DND-41 (cell line): ENCODE results near the gene DCAF8.

Source experiments
- CTCF ChIP-seq: IDR thresholded peaks from 2 replicates; pipeline ENCODE4 v1.5.1; 2012; ENCODE audit warnings: borderline replicate concordance, low read length, moderate library complexity, mild to moderate bottlenecking; ENCODE audit not compliant: poor library complexity, severe bottlenecking; ENCODE audit errors: extremely low read depth
- EZH2 ChIP-seq: IDR thresholded peaks from 3 replicates; pipeline ENCODE4 v1.6.1; 2012; ENCODE audit warnings: borderline replicate concordance, low read depth, mild to moderate bottlenecking, moderate library complexity, low read length, inconsistent platforms; ENCODE audit not compliant: severe bottlenecking

DNA sequence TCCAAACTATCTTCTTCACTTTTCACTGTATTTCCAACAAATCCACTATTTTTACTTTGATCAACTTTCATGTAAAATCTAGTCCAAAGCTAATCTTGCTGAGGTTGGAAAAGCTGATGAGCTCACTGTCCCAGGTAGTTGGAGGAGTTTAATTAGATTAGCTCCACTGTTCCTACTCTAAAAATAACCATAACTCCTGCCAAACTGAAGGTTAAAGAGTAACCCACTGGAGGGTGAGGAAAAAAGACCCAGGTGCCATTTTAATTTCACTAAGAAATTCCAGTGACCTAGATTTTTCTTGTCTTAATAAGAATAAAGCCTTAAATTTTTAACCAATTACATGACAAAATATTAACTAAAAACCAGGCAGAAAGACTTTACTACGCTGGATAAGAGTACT, 15.3 kb downstream of the DCAF8 start:
- TF ChIP-seq CTCF (no peak), EZH2 (no peak)
